Stimulated activated CD4-positive, alpha-beta T cell treated with anti-CD3 and anti-CD28 coated beads, Interleukin-1b, Interleukin-23, amount 100 ng/mL, for 4 hours (primary cell): ENCODE results near the gene FBH1.
A peak's percentile ranks its signal among the peaks of the same experiment; 100 is the strongest.

Experiments
- DNase-seq, 2 donors: peaks; one replicate each; pipeline ENCODE4 v3.0.0-alpha.2; 2020; ENCODE audit warnings: low read depth in 2 of 2

Gene FBH1

GRCh38 chr10:5977471-5978229, 87.6 kb downstream of the FBH1 start, which contains the start of gene IL15RA:
IL15RA (minus strand) TSS chr10:5977543; CDS start chr10:5977492, 51 bp downstream.
- peak; percentile 80 to 82 for DNase-seq

GRCh38 chr10:5978230-5978489, 88.1 kb downstream of the FBH1 start:
- DNase-seq: no peak

GRCh38 chr10:5981529-5981928, 91.5 kb downstream of the FBH1 start:
- no peak for DNase-seq

- DNase-seq: no peak
Measured at GRCh38 chr10:5983774-5984173, 93.7 kb downstream of the FBH1 start.

GRCh38 chr10:5985029-5985428, 95.0 kb downstream of the FBH1 start:
- no peak for DNase-seq
